NT2/D1 (cell line): ENCODE data around the gene CCL26.

Source experiments
- SUZ12 ChIP-seq: IDR thresholded peaks from 2 replicates; pipeline ENCODE4 v1.6.1; 2011; ENCODE audit not compliant: insufficient read length, insufficient read depth; ENCODE audit errors: extremely low read depth
- YY1 ChIP-seq: IDR thresholded peaks from 2 replicates; pipeline ENCODE4 v1.6.1; 2011; ENCODE audit not compliant: insufficient read length, insufficient read depth
- ZNF274 ChIP-seq: IDR thresholded peaks from 2 replicates; pipeline ENCODE4 v1.6.1; 2011; ENCODE audit warnings: mild to moderate bottlenecking, low read depth, low read length

DNA sequence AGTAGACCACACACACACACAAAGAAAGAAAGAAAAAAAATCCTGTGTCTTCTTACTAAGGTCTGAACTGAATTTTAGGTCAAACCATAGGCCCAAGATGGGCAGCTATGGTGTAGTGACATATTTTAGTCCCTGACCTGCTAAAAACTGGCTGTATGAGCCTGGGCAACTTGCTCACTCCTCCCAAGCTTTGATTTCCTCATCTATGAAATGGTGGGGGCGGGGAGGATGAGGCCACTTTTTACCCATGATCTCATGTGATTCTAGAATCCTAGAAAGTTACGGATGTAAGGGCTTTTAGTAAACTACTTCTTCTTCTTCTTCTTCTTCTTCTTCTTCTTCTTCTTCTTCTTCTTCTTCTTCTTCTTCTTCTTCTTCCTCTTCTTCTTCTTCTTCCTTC is 47.7 kb upstream of the CCL26 start:
- TF ChIP-seq ZNF274 (no peak), YY1 (no peak), SUZ12 (no peak)
